Lower leg skin (tissue), 3 donors: ENCODE data around the gene CSNK1D.

Experiments used
- POLR2A ChIP-seq, 2 donors: fragments of 450-650 bp; IDR thresholded peaks; one replicate each; pipeline ENCODE4 v1.6.1; 2016 to 2017; ENCODE audit warnings: antibody characterized with exemption in 2 of 2, mild to moderate bottlenecking in 1 of 2, moderate library complexity in 1 of 2
- TF ChIP-seq, protein P1 (sequence below), 3 donors: fragments of 450-650 bp; IDR thresholded peaks; one replicate each; pipeline ENCODE4 v1.5.1; 2016; ENCODE audit warnings: antibody characterized with exemption in 3 of 3, mild to moderate bottlenecking in 3 of 3, moderate library complexity in 2 of 3

DNA sequence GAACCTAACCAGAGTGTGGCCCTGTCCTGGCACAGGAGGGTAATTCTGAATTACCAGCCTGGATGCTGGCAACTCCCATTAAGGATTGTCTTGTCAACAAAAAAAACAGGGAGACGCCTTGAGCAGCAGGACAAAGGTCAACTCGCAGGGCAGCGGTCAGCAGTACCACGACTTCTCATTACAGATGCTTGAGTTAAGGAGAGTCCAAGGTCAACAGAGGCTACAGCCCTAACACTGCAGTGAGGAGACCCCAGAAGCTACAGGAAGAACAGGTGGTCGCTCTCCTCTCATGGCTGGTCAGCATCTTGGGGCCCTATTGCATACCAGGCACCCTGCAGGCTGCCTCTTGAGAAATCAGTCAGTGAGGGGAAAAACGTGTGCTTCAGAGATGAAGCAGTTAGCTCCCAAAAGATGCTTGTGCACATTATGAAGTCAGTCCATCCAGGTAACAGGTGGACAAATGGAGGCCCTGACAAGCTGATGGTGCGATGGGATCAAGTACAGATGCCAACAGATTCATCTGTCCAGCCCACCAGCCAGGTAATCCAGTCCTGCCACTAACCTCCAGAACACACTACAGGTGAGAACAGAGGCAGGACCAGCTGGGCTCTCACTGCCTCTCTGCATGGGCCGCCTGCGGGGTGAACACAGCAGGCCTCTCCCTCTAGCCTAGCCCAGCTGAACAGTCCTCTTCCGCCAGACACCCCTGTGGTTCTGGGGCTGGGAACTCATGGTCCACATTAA is 4.2 kb downstream of the CSNK1D start:
- TF ChIP-seq POLR2A (IDR thresholded peaks at IDR 0.05): no peak
- TF ChIP-seq, protein P1, sequence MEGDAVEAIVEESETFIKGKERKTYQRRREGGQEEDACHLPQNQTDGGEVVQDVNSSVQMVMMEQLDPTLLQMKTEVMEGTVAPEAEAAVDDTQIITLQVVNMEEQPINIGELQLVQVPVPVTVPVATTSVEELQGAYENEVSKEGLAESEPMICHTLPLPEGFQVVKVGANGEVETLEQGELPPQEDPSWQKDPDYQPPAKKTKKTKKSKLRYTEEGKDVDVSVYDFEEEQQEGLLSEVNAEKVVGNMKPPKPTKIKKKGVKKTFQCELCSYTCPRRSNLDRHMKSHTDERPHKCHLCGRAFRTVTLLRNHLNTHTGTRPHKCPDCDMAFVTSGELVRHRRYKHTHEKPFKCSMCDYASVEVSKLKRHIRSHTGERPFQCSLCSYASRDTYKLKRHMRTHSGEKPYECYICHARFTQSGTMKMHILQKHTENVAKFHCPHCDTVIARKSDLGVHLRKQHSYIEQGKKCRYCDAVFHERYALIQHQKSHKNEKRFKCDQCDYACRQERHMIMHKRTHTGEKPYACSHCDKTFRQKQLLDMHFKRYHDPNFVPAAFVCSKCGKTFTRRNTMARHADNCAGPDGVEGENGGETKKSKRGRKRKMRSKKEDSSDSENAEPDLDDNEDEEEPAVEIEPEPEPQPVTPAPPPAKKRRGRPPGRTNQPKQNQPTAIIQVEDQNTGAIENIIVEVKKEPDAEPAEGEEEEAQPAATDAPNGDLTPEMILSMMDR (IDR thresholded peaks at IDR 0.05): no peak
